Activated CD4-positive, alpha-beta T cell treated with anti-CD3 and anti-CD28 coated beads, Interleukin-2, amount 50 U/mL, for 48 hours (primary cell): ENCODE measurements around the gene HEATR3.
A peak's percentile ranks its signal among the peaks of the same experiment; 100 is the strongest.

Experiments
- DNase-seq, 2 experiments: peaks; one replicate each; pipeline ENCODE4 v3.0.0-alpha.2; 2020

The HEATR3 gene

GRCh38 chr16:50058091-50058771 lies 7.5 kb upstream of the HEATR3 start:
- DNase-seq: no peak

GRCh38 chr16:50059111-50059510 lies 6.7 kb upstream of the HEATR3 start:
- DNase-seq: no peak

- no peak for DNase-seq
These were observed 6.1 kb upstream of the HEATR3 start for GRCh38 chr16:50059669-50060068.

GRCh38 chr16:50061326-50061725 lies 4.4 kb upstream of the HEATR3 start:
- DNase-seq: no peak

- no peak for DNase-seq
These were observed 538 bp upstream of the HEATR3 start for GRCh38 chr16:50065241-50065623.

- no peak for DNase-seq
These were observed 916 bp downstream of the HEATR3 start for GRCh38 chr16:50066482-50067289.

- peak in 1 of 2 experiments; percentile 30 for DNase-seq
These were observed 1.6 kb downstream of the HEATR3 start for GRCh38 chr16:50067290-50067853.

GRCh38 chr16:50068550-50068949 lies 2.8 kb downstream of the HEATR3 start:
- DNase-seq: no peak

GRCh38 chr16:50069060-50069459 lies 3.3 kb downstream of the HEATR3 start:
- DNase-seq: no peak

GRCh38 chr16:50071075-50071671 lies 5.4 kb downstream of the HEATR3 start:
- DNase-seq: no peak

- no peak for DNase-seq
These were observed 7.0 kb downstream of the HEATR3 start for GRCh38 chr16:50072730-50073129.

GRCh38 chr16:50079397-50080140 lies 13.8 kb downstream of the HEATR3 start:
- DNase-seq: no peak

- no peak for DNase-seq
These were observed 15.8 kb downstream of the HEATR3 start for GRCh38 chr16:50081428-50082018.

GRCh38 chr16:50083996-50084395 lies 18.2 kb downstream of the HEATR3 start:
- DNase-seq: no peak

GRCh38 chr16:50086176-50086575 lies 20.4 kb downstream of the HEATR3 start:
- no peak for DNase-seq

- no peak for DNase-seq
These were observed 22.5 kb downstream of the HEATR3 start for GRCh38 chr16:50088302-50088701.

GRCh38 chr16:50092891-50093290 lies 27.1 kb downstream of the HEATR3 start:
- DNase-seq: no peak

GRCh38 chr16:50093607-50094539 lies 28.1 kb downstream of the HEATR3 start:
- DNase-seq: no peak

- DNase-seq: no peak
These were observed 31.0 kb downstream of the HEATR3 start for GRCh38 chr16:50096791-50097190.

GRCh38 chr16:50099957-50100648 lies 34.3 kb downstream of the HEATR3 start:
- no peak for DNase-seq
